ENCODE data around the gene IFT25.
"Not testable (repeated sequence)": the region's sequence is repeated elsewhere in the genome, so short reads cannot be mapped to it uniquely, and the experiment has no call there.

DNA sequence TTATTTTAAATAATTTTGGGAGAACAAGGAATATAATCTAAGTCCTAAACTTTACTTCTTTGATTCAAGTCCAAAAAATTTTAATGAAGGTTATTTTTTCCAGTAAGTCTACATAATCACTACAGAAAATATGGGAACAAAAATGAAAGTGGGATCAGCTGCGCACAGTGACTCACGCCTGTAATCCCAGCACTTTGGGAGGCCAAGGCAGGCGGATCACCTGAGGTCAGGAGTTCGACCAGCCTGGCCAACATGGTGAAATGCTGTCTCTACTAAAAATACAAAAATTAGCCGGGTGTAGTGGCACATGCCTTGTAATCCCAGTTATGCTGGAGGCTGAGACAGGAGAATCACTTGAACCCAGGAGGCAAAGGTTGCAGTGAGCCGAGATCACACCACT, 61.9 kb downstream of the IFT25 start:
- TF ChIP-seq ZNF260 (CRISPR knock-in tag; IDR thresholded peaks at IDR 0.05; ENCODE audit: borderline replicate concordance, low read depth); EZH2 (conservative IDR thresholded peaks at IDR 0.05; ENCODE audit: low read depth, low read length); ZNF20 (CRISPR knock-in tag; IDR thresholded peaks at IDR 0.05); NCOR1 (IDR thresholded peaks at IDR 0.05; ENCODE audit: borderline replicate concordance, low read length); TP53 (CRISPR knock-in tag; conservative IDR thresholded peaks at IDR 0.05); MAZ (IDR thresholded peaks at IDR 0.05; ENCODE audit: borderline replicate concordance, low read depth, low read length); MAZ (CRISPR knock-in tag; IDR thresholded peaks at IDR 0.05; ENCODE audit: low read depth): not testable (repeated sequence)
- TF ChIP-seq, protein P1, sequence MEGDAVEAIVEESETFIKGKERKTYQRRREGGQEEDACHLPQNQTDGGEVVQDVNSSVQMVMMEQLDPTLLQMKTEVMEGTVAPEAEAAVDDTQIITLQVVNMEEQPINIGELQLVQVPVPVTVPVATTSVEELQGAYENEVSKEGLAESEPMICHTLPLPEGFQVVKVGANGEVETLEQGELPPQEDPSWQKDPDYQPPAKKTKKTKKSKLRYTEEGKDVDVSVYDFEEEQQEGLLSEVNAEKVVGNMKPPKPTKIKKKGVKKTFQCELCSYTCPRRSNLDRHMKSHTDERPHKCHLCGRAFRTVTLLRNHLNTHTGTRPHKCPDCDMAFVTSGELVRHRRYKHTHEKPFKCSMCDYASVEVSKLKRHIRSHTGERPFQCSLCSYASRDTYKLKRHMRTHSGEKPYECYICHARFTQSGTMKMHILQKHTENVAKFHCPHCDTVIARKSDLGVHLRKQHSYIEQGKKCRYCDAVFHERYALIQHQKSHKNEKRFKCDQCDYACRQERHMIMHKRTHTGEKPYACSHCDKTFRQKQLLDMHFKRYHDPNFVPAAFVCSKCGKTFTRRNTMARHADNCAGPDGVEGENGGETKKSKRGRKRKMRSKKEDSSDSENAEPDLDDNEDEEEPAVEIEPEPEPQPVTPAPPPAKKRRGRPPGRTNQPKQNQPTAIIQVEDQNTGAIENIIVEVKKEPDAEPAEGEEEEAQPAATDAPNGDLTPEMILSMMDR (CRISPR knock-in tag; IDR thresholded peaks at IDR 0.05): not testable (repeated sequence)
- TF ChIP-seq, protein P2, sequence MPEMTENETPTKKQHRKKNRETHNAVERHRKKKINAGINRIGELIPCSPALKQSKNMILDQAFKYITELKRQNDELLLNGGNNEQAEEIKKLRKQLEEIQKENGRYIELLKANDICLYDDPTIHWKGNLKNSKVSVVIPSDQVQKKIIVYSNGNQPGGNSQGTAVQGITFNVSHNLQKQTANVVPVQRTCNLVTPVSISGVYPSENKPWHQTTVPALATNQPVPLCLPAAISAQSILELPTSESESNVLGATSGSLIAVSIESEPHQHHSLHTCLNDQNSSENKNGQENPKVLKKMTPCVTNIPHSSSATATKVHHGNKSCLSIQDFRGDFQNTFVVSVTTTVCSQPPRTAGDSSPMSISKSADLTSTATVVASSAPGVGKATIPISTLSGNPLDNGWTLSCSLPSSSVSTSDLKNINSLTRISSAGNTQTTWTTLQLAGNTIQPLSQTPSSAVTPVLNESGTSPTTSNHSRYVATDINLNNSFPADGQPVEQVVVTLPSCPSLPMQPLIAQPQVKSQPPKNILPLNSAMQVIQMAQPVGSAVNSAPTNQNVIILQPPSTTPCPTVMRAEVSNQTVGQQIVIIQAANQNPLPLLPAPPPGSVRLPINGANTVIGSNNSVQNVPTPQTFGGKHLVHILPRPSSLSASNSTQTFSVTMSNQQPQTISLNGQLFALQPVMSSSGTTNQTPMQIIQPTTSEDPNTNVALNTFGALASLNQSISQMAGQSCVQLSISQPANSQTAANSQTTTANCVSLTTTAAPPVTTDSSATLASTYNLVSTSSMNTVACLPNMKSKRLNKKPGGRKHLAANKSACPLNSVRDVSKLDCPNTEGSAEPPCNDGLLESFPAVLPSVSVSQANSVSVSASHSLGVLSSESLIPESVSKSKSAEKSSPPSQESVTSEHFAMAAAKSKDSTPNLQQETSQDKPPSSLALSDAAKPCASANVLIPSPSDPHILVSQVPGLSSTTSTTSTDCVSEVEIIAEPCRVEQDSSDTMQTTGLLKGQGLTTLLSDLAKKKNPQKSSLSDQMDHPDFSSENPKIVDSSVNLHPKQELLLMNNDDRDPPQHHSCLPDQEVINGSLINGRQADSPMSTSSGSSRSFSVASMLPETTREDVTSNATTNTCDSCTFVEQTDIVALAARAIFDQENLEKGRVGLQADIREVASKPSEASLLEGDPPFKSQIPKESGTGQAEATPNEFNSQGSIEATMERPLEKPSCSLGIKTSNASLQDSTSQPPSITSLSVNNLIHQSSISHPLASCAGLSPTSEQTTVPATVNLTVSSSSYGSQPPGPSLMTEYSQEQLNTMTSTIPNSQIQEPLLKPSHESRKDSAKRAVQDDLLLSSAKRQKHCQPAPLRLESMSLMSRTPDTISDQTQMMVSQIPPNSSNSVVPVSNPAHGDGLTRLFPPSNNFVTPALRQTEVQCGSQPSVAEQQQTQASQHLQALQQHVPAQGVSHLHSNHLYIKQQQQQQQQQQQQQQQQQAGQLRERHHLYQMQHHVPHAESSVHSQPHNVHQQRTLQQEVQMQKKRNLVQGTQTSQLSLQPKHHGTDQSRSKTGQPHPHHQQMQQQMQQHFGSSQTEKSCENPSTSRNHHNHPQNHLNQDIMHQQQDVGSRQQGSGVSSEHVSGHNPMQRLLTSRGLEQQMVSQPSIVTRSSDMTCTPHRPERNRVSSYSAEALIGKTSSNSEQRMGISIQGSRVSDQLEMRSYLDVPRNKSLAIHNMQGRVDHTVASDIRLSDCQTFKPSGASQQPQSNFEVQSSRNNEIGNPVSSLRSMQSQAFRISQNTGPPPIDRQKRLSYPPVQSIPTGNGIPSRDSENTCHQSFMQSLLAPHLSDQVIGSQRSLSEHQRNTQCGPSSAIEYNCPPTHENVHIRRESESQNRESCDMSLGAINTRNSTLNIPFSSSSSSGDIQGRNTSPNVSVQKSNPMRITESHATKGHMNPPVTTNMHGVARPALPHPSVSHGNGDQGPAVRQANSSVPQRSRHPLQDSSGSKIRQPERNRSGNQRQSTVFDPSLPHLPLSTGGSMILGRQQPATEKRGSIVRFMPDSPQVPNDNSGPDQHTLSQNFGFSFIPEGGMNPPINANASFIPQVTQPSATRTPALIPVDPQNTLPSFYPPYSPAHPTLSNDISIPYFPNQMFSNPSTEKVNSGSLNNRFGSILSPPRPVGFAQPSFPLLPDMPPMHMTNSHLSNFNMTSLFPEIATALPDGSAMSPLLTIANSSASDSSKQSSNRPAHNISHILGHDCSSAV (CRISPR knock-in tag; IDR thresholded peaks at IDR 0.05; ENCODE audit: borderline replicate concordance): not testable (repeated sequence)
- TF ChIP-seq, protein P3, sequence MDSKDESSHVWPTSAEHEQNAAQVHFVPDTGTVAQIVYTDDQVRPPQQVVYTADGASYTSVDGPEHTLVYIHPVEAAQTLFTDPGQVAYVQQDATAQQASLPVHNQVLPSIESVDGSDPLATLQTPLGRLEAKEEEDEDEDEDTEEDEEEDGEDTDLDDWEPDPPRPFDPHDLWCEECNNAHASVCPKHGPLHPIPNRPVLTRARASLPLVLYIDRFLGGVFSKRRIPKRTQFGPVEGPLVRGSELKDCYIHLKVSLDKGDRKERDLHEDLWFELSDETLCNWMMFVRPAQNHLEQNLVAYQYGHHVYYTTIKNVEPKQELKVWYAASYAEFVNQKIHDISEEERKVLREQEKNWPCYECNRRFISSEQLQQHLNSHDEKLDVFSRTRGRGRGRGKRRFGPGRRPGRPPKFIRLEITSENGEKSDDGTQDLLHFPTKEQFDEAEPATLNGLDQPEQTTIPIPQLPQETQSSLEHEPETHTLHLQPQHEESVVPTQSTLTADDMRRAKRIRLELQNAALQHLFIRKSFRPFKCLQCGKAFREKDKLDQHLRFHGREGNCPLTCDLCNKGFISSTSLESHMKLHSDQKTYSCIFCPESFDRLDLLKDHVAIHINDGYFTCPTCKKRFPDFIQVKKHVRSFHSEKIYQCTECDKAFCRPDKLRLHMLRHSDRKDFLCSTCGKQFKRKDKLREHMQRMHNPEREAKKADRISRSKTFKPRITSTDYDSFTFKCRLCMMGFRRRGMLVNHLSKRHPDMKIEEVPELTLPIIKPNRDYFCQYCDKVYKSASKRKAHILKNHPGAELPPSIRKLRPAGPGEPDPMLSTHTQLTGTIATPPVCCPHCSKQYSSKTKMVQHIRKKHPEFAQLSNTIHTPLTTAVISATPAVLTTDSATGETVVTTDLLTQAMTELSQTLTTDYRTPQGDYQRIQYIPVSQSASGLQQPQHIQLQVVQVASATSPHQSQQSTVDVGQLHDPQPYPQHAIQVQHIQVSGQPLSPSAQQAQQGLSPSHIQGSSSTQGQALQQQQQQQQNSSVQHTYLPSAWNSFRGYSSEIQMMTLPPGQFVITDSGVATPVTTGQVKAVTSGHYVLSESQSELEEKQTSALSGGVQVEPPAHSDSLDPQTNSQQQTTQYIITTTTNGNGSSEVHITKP (CRISPR knock-in tag; IDR thresholded peaks at IDR 0.05; ENCODE audit: low read depth): not testable (repeated sequence)

Data from HepG2 (cell line).